Trophoblast cell (in vitro differentiated cells and primary cell): ENCODE data around the gene AK5.

ENCODE experiments used
- DNase-seq, 2 donors: peaks; one replicate each; pipeline ENCODE4 v3.0.0-alpha.2; 2016
- H2AFZ ChIP-seq: 2 replicates; pipeline ENCODE4 v1.6.1; 2013; ENCODE audit warnings: low read length, moderate library complexity, mild to moderate bottlenecking; ENCODE audit not compliant: insufficient read depth, poor library complexity
- H2AK5ac ChIP-seq: 2 replicates; pipeline ENCODE4 v1.6.1; 2013; ENCODE audit warnings: mild to moderate bottlenecking, low read length
- H2BK120ac ChIP-seq: 2 replicates; pipeline ENCODE4 v1.6.1; 2013; ENCODE audit warnings: low read length, mild to moderate bottlenecking, moderate library complexity; ENCODE audit not compliant: insufficient read depth, poor library complexity
- H2BK12ac ChIP-seq: 2 replicates; pipeline ENCODE4 v1.6.1; 2013; ENCODE audit warnings: mild to moderate bottlenecking, low read length, moderate library complexity
- H2BK5ac ChIP-seq: 2 replicates; pipeline ENCODE4 v1.6.1; 2013; ENCODE audit warnings: low read length, low read depth, moderate library complexity, mild to moderate bottlenecking; ENCODE audit not compliant: poor library complexity
- H3K14ac ChIP-seq: 2 replicates; pipeline ENCODE4 v1.6.1; 2013; ENCODE audit warnings: mild to moderate bottlenecking, low read length
- H3K18ac ChIP-seq: 2 replicates; pipeline ENCODE4 v1.6.1; 2013; ENCODE audit warnings: mild to moderate bottlenecking, low read length
- H3K23ac ChIP-seq: 2 replicates; pipeline ENCODE4 v1.6.1; 2013; ENCODE audit warnings: low read length
- H3K27ac ChIP-seq: 2 replicates; pipeline ENCODE4 v1.5.1; 2013; ENCODE audit warnings: low read depth, mild to moderate bottlenecking, inconsistent platforms, low read length, moderate library complexity
- H3K27me3 ChIP-seq: 2 replicates; pipeline ENCODE4 v1.6.1; 2013; ENCODE audit warnings: inconsistent platforms, mild to moderate bottlenecking, low read length, moderate library complexity; ENCODE audit not compliant: insufficient read depth
- H3K36me3 ChIP-seq, 2 experiments: 1 replicate in 1 of 2; 2 replicates in 1 of 2; pipeline ENCODE4 v1.6.1; 2013; ENCODE audit warnings: low read length in 2 of 2, mild to moderate bottlenecking in 2 of 2, moderate library complexity in 1 of 2; ENCODE audit not compliant: insufficient read depth in 2 of 2, control insufficient read depth in 1 of 2
- H3K4ac ChIP-seq: 2 replicates; pipeline ENCODE4 v1.6.1; 2013; ENCODE audit warnings: low read depth, mild to moderate bottlenecking, low read length, moderate library complexity
- H3K4me1 ChIP-seq, 2 experiments: 1 replicate in 1 of 2; 2 replicates in 1 of 2; pipeline ENCODE4 v1.6.1; 2013; ENCODE audit warnings: low read length in 2 of 2, mild to moderate bottlenecking in 2 of 2, moderate library complexity in 1 of 2; ENCODE audit not compliant: insufficient read depth in 2 of 2, control insufficient read depth in 1 of 2
- H3K4me2 ChIP-seq: 2 replicates; pipeline ENCODE4 v1.6.1; 2013; ENCODE audit warnings: inconsistent platforms, mild to moderate bottlenecking, low read length, moderate library complexity
- H3K4me3 ChIP-seq: 2 replicates; pipeline ENCODE4 v1.5.1; 2013; ENCODE audit warnings: mild to moderate bottlenecking, low read depth, low read length, inconsistent platforms
- H3K79me1 ChIP-seq: one replicate; pipeline ENCODE4 v1.6.1; 2013; ENCODE audit warnings: low read length
- H3K79me2 ChIP-seq: 2 replicates; pipeline ENCODE4 v1.6.1; 2013; ENCODE audit warnings: low read length, mild to moderate bottlenecking; ENCODE audit not compliant: control insufficient read depth, insufficient read depth, poor library complexity
- H3K9ac ChIP-seq: 2 replicates; pipeline ENCODE4 v1.6.1; 2013; ENCODE audit warnings: mild to moderate bottlenecking, low read length
- H3K9me3 ChIP-seq: 2 replicates; pipeline ENCODE4 v1.6.1; 2013; ENCODE audit warnings: low read depth, mild to moderate bottlenecking, control low read depth, inconsistent platforms, low read length; ENCODE audit not compliant: insufficient read depth
- H4K12ac ChIP-seq: 2 replicates; pipeline ENCODE4 v1.6.1; 2013; ENCODE audit warnings: low read depth, mild to moderate bottlenecking, low read length, moderate library complexity
- H4K8ac ChIP-seq: 2 replicates; pipeline ENCODE4 v1.6.1; 2013; ENCODE audit warnings: low read depth, mild to moderate bottlenecking, low read length, moderate library complexity
- H4K91ac ChIP-seq: one replicate; pipeline ENCODE4 v1.6.1; 2013; ENCODE audit warnings: low read depth, mild to moderate bottlenecking, low read length, moderate library complexity
- WGBS: extraction: QIAGEN DNeasy Blood & Tissue Kit; methylation state at CpG from one replicate; pipeline ENCODE4 v1.1.7; 2013; ENCODE audit warnings: missing lambda C conversion rate; ENCODE audit not compliant: insufficient read length, insufficient coverage; ENCODE audit errors: extremely low coverage; 5-methylcytosine and 5-hydroxymethylcytosine counted together

The AK5 gene

DNA sequence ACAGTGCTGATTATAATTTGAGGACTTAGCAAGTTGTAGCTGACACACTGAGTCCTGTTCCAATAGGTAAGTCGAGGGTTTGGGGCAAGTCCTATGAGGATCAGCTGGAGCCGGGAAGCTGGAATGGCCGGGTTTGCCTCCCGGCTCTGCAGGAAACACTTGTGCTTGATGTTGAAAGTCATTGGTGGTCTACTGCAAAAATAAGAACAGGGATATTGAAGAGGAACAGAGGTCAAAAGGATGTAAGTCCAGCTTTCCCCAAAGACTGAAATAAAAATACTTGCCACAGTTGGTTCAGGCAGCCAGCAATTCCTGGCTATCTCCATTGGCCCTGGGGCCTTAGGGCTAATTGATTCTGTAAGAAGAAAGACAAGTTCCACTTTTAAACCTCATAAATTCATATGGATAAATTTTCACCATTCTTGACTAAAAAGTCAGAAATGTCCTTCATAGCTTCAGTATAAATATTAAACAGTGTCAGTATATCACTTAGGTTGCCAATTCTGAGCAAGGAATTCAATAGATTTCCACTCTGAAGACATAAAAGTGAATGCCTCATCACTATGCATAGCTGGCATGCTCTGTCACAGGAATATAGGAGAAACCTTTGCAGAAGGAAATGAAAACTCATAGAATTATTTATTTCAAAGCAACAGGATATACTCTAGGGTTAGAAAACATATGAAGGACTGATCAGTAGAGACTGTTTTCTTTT lies 165.2 kb downstream of the AK5 start:
- no peaks in the 10 kb centered on the region for H3K79me1 ChIP-seq
- H2AFZ ChIP-seq: no peak overlapping the region
- H3K36me3 ChIP-seq: no peaks in the 10 kb centered on the region
- H2BK12ac ChIP-seq: no peak overlapping the region
- no peak overlapping the region for H4K91ac ChIP-seq
- H3K9me3 ChIP-seq: no peaks in the 10 kb centered on the region
- no peaks in the 10 kb centered on the region for H3K27me3 ChIP-seq
- H2AK5ac ChIP-seq: no peak overlapping the region
- H3K18ac ChIP-seq: no peak overlapping the region
- H3K4me2 ChIP-seq: no peak overlapping the region
- no peaks in the 10 kb centered on the region for H3K79me2 ChIP-seq
- no peak for DNase-seq
- H4K8ac ChIP-seq: no peak overlapping the region
- no peak overlapping the region for H3K4ac ChIP-seq
- H2BK120ac ChIP-seq: no peak overlapping the region
- H3K9ac ChIP-seq: no peak overlapping the region
- no CpG with 5 or more reads among the region's 4 CpGs for WGBS
- H2BK5ac ChIP-seq: no peak overlapping the region
- H4K12ac ChIP-seq: no peak overlapping the region
- H3K27ac ChIP-seq: no peak overlapping the region
- H3K4me3 ChIP-seq: no peak overlapping the region
- no peak overlapping the region for H3K23ac ChIP-seq
- no peak overlapping the region for H3K14ac ChIP-seq
- no peaks in the 10 kb centered on the region for H3K4me1 ChIP-seq

DNA sequence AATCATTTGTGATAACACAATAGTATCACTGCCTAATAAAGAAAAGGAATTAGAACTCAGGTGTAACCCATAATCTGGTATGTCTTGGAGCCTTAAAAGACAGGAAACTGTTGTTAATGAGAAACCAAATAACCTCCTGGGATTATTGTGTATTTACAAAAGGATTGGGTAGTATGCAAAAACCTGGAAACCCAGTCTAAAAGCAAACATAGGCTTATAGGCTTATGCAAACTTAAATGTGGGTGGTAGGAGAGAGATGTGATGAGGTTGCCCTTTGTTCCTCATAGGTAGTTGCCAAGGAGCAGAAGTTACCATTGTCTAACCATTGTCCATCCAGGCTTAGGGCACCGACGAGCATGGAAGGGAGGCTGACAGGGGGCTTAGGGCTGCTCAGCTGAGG lies 165.8 kb downstream of the AK5 start:
- Histone ChIP-seq H3K27ac (no peak overlapping the region), H2BK12ac (no peak overlapping the region), H3K36me3 (no peaks in the 10 kb centered on the region), H3K27me3 (no peaks in the 10 kb centered on the region), H3K9ac (no peak overlapping the region), H3K79me1 (no peaks in the 10 kb centered on the region), H4K91ac (no peak overlapping the region), H3K4ac (no peak overlapping the region), H3K14ac (no peak overlapping the region), H2AFZ (no peak overlapping the region), H3K9me3 (no peaks in the 10 kb centered on the region), H4K8ac (no peak overlapping the region), H3K4me3 (peak overlapping the region; percentile 43), H2AK5ac (no peak overlapping the region), H2BK120ac (no peak overlapping the region), H3K4me2 (no peak overlapping the region), H2BK5ac (no peak overlapping the region), H3K79me2 (no peaks in the 10 kb centered on the region), H3K23ac (no peak overlapping the region), H3K4me1 (no peaks in the 10 kb centered on the region), H3K18ac (no peak overlapping the region), H4K12ac (no peak overlapping the region)
- DNase-seq: no peak
- WGBS: no CpG with 5 or more reads among the region's 2 CpGs

DNA sequence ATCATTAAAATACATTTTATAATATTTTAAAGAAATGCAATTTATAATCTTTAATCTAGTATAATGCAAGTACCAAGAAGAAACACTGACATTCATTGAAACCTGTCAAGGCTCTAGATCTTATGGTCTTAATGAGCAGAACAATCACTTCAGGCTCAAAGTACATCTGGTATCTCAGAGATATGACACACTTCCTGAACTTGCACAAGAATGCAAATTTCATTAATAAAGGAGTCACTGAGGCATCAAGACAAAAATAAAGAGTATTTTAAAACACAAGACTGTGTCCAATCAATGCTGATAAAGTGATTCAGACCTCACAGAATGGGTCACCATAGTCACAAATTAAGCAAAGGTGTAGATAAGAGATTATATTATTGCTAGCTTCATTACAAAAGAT lies 178.1 kb downstream of the AK5 start:
- Histone ChIP-seq H2BK120ac (no peak overlapping the region), H4K12ac (no peak overlapping the region), H4K91ac (no peak overlapping the region), H3K9ac (no peak overlapping the region), H3K4me3 (no peak overlapping the region), H3K79me1 (no peaks in the 10 kb centered on the region), H2BK5ac (no peak overlapping the region), H2AK5ac (no peak overlapping the region), H3K27ac (no peak overlapping the region), H2BK12ac (no peak overlapping the region), H3K4me2 (no peak overlapping the region), H4K8ac (no peak overlapping the region), H3K79me2 (no peaks in the 10 kb centered on the region), H3K27me3 (no peaks in the 10 kb centered on the region), H2AFZ (no peak overlapping the region), H3K36me3 (no peaks in the 10 kb centered on the region), H3K4me1 (peaks cover 0 to 3% of the 10 kb centered on the region in 2 experiments), H3K14ac (no peak overlapping the region), H3K4ac (no peak overlapping the region), H3K23ac (no peak overlapping the region), H3K18ac (no peak overlapping the region), H3K9me3 (no peaks in the 10 kb centered on the region)
- no peak for DNase-seq

DNA sequence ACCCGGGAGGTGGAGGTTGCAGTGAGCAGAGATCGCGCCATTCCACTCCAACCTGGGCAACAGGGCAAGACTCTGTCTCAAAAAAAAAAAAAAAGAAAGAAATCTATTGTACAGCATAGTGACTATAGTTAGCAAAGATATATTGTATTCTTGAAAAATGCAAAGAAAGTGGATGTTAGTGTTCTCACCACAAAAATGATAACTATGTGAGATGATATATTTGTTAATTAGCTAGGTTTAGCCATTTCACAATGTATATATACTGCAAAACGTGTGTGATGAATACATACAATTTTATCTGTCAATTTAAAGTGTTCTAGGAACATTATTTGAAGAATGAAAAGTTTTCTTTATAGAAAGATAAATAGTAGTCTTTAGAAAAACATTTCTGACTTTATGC lies 179.9 kb downstream of the AK5 start:
- Histone ChIP-seq H3K36me3 (no peaks in the 10 kb centered on the region), H3K4me2 (no peak overlapping the region), H4K12ac (no peak overlapping the region), H2BK120ac (no peak overlapping the region), H3K18ac (no peak overlapping the region), H3K9me3 (no peaks in the 10 kb centered on the region), H4K8ac (no peak overlapping the region), H3K4ac (no peak overlapping the region), H3K27ac (no peak overlapping the region), H2AFZ (no peak overlapping the region), H3K23ac (no peak overlapping the region), H3K79me2 (no peaks in the 10 kb centered on the region), H2AK5ac (no peak overlapping the region), H3K79me1 (no peaks in the 10 kb centered on the region), H4K91ac (no peak overlapping the region), H3K9ac (no peak overlapping the region), H2BK5ac (no peak overlapping the region), H3K27me3 (no peaks in the 10 kb centered on the region), H3K4me1 (peaks cover 0 to 3% of the 10 kb centered on the region in 2 experiments), H3K4me3 (no peak overlapping the region), H3K14ac (no peak overlapping the region), H2BK12ac (no peak overlapping the region)
- WGBS: no CpG with 5 or more reads among the region's 4 CpGs
- no peak for DNase-seq
